RPMI8226 (cell line): ENCODE results near the gene MKNK2.
A peak's percentile ranks its signal among the peaks of the same experiment; 100 is the strongest.

Source experiments
- DNase-seq: peaks from one replicate; pipeline ENCODE4 v3.0.0-alpha.2; 2015

MKNK2 gene

GRCh38 chr19:2079865-2080301, 28.8 kb upstream of the MKNK2 start:
- DNase-seq = no peak

- no peak for DNase-seq
Measured at GRCh38 chr19:2079076-2079864, 28.2 kb upstream of the MKNK2 start.

GRCh38 chr19:2077833-2078619, 27.0 kb upstream of the MKNK2 start:
- no peak for DNase-seq

GRCh38 chr19:2077398-2077797, 26.4 kb upstream of the MKNK2 start:
- no peak for DNase-seq

DNA sequence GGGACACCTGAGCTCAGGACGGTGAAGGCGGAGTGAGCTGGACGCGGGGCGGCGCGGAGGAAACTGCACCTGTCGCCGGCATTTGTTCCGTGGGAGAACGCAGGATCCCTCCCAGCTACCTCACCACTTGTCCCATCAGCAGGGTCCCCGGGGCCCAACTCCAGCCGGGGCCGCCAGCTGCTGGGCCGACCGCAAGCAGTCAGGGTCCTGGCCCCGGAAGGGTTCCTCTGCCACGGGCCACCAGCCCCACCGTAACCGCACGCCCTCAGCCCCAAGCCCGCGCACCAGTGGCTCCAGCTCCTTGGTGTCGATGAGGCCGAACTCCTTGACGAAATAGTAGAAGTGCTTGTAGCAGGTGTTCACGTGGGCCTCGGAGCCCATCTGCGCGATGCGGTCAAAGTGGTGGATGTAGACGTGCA, 25.5 kb upstream of the MKNK2 start:
- DNase-seq = no peak

DNA sequence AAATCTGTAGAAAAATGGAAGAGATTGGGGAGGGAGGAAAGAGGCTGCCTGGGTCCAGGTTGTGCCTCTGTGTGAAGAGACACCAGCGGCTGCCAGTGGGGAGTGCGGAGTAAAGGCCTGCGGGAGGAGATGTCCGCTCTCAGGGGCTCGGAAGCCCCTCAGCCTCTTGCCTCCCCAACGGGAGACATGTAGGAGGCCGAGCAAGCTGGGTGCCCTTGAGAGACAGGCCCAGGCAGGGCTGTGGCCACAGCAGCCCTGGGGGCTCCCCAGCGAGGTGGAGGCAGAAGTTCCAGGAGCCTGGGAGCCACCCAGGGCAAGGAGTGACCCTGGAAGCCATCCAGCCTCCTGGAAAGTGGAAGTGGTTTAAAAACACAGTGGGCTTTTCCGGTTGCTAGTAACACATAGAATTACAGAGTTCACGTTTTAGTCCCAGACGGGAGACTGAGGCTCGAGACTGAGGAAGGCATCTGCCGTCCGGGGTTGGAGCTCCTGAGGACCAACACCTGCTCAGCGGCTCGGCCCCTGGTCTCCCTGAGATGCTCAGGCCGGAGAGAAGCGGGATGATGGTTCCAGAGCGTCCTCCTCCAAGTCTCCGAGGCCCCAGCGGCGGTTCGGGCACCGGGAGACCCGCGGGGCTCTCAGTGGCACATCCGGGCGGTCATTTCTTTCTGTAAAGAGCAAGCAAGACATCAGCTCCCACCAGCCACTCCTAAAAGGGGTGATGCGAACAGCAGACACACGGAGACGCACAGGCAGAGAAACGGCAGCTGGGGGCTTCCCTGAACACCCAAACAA, 21.9 kb upstream of the MKNK2 start:
- DNase-seq = no peak

DNA sequence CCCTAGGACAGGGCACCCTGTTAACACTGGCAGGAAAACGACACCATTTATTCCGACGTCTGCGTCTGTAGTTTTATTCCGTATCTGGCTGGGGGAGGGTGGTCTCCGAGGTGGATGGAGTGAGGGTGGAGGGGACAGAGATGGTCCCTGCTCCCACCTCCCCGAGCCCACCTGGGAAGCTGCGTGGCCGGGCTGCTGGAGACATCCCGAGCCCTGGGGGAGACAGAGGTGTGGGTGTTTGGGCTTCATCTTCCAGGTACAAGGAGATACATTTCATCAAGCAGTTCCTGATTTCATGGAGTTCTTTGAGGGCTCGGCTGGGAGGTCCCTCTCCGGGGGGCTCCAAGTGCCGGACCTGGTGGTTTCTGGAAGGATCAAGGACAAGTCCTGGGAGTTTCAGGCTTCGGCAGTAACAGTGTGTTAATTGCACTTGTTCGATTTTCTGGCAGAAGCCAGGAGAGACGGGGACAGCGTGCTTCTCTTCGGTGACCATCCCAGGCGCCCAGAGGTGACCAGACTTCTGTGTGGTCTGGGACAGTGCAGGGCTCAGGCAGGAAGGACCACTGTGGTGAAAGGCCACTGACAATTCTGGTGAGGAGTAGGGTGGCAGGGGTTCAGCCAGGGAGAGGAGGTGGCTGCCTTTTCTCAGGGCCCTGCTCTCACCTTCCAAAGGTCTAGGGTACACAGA, 20.1 kb upstream of the MKNK2 start:
- DNase-seq = no peak

DNA sequence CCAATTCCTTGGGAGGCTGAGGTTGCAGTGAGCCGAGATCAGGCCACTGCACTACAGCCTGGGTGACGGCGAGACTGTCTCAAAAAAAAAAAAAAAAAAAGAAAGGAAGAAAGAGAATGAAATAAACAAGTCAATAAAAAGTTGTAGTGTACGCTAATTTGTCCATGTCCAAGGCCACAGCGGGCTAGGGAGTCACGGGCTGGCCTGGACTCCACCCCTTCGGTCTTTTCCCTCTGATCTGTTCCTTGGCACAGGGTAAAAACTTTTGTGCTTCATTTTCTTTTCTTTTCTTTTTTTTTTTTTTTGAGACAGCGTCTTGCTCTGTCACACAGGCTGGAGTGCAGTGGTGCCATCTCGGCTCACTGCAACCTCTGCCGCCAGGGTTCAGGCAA, 19.4 kb upstream of the MKNK2 start:
- DNase-seq = no peak

GRCh38 chr19:2064788-2065524, 13.9 kb upstream of the MKNK2 start:
- DNase-seq = no peak

GRCh38 chr19:2064395-2064787, 13.3 kb upstream of the MKNK2 start:
- DNase-seq = no peak

DNA sequence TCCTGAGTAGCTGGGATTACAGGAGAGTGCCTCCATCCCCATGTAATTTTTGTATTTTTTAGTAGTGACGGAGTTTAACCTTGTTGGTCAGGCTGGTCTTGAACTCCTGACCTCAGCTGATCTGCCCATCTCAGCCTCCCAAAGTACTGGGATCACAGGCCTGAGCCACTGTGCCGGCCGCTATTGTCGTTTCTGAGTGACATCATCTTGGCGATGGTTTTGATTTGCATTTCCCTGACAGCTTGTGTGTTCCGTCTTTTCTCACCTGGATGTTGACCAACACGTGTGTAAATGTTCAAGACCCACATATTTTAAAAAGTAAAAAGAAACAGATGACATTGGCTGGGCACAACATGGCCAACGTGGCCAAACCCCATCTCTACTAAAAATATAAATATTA, 12.8 kb upstream of the MKNK2 start:
- DNase-seq = no peak

GRCh38 chr19:2062770-2063169, 11.7 kb upstream of the MKNK2 start:
- DNase-seq = no peak

GRCh38 chr19:2062389-2062729, 11.3 kb upstream of the MKNK2 start:
- DNase-seq = no peak

GRCh38 chr19:2061495-2062388, 10.7 kb upstream of the MKNK2 start:
- DNase-seq = peak; percentile 100

GRCh38 chr19:2060884-2061494, 9.9 kb upstream of the MKNK2 start:
- DNase-seq = peak; percentile 90

DNA sequence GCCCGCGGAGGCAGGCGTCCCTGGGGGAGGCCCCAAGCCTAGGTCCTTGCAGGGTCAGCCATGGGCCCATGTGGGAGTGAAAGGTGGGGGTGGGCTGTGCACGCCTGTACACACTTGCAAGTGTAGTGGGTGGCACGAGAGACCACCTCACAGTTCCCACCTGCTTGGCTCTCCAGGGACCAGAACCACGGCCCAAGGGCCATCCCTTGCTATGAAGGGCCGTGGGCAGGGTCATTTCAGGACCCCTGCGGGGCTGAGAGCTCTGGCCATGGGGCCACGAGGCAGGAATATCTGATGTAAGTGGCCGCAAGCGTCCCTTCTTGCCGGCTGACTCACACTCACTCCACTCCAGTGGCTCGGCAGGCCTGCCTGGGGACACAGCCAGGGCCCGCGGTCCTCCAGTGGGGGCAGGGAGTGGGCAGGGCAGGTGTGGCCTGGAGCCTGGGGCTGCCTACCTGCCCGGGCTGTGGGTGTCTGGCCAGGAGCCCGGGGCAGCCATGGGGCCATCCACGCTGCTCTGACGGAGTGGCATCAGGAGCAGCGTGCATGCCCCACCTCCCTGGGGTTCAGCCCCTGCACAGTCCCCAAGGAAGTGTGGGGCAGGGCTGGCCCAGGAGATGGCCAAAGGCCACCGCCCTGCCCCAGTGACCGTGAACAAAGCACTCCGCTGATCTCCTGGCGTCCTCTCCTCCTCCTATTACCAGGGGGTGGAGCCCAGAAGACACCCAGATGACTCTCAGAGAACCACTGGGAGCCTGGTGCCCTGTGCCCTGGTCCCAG, 8.6 kb upstream of the MKNK2 start:
- DNase-seq = no peak

GRCh38 chr19:2058570-2059421, 7.8 kb upstream of the MKNK2 start:
- DNase-seq = no peak

- DNase-seq = no peak
Measured at GRCh38 chr19:2057484-2058469, 6.7 kb upstream of the MKNK2 start.
